RCC 7860 (cell line): Measurements from ENCODE around the gene TMEM179.
"Not testable (repeated sequence)": the region's sequence is repeated elsewhere in the genome, so short reads cannot be mapped to it uniquely, and the experiment has no call there.

ENCODE experiments used
- DNase-seq: peaks from one replicate; pipeline ENCODE4 v3.0.0-alpha.2; 2015; ENCODE audit warnings: low spot score
- FAIRE-seq: peaks from 2 replicates; lab custom pipeline; 2012; peaks lifted over from hg19 to GRCh38; lab: Jason Lieb, UNC

TMEM179 gene

DNA sequence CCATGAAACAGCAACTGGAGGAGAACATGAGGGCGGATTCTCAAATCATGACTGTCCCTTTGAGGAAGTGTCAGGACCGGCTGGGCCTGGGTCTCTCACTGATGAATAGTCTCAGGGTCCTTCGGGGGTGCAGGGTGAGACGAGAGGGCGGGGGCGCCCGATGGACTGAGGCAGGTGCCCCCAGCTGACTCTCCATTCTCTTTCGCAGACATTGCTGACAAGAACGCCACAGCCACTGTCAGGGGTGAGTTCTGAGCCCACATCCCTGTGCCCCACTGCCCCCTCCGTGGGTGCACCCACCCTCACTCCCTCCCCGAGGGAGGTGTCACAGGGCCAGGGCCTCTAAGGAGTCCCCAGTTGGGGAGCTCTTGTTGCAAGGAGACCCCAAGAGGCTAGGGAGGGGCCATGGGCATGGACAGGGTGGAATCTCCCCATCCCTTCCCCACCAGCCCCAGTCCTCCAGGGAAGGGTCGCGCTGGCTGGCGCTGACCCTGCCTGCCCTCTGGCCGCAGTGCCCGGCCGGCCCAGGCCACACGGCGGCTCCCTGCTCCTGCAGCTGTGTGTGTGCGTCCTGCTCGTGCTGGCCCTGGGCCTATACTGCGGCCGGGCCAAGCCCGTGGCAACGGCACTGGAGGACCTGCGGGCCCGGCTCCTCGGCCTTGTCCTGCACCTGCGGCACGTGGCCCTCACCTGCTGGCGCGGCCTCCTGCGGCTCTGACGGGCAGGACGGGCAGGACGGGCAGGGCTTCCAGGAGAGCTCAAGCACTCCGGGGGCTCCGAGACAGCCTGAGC, 16.3 kb downstream of the TMEM179 start:
- DNase-seq = no peak
- FAIRE-seq = no peak

DNA sequence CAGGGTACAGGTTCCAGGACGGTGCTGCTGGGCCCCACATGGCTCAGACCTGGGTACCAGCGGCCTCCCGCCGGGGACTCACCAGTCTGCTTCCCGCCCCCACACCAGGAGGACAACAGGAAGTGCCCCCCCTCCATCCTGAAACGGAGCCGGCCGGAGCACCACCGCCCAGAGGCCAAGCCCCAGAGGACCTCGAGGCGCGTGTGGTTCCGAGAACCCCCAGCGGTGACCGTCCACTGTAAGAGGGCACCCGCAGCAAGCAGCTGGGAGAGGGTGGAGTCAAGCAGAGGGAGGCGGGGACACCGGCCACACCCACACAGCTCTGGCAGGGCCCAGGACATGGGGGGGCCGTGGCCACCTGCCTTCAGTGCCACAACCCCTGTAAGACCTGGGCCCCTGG, 16.9 kb downstream of the TMEM179 start:
- DNase-seq (no peak), FAIRE-seq (no peak)

DNA sequence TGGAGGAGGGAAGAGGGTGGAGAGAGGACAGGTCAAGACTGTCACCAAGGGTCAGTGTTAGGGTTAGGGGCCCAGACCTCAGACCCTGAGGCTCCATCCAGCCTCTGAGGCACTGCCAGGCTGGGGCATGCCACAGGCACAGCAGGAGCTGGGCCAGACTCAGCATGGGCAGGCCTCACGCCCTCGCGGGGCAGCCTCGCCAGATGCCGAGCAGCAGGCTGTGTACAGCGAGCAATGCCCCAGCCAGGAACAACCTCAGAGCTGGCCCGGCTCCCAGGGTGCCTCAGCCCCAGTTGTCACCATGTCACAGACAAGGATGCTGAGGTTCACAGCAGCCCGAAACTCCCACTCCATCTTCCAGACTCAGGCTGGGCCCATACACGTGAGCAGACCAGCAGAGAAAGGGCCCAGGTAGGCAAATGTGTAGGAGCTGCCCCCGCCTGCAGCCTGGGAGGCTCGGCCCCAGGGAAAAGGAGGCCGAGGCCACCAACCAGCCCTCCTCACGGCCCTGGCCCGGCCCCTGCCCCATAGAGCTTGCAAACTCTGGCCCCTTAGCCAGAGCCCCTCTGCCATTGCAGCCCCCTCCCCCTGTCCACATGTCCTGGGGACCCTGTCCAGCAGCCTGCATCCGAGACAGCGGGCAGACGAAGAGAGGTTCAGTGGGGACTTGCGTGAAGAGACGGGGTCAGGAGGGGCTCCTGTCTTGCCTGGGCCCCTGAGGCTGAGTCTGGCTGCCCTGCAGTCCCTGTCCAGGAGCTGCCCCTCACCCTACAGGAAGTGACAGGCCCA, 17.5 kb downstream of the TMEM179 start:
- DNase-seq (no peak), FAIRE-seq (no peak)

DNA sequence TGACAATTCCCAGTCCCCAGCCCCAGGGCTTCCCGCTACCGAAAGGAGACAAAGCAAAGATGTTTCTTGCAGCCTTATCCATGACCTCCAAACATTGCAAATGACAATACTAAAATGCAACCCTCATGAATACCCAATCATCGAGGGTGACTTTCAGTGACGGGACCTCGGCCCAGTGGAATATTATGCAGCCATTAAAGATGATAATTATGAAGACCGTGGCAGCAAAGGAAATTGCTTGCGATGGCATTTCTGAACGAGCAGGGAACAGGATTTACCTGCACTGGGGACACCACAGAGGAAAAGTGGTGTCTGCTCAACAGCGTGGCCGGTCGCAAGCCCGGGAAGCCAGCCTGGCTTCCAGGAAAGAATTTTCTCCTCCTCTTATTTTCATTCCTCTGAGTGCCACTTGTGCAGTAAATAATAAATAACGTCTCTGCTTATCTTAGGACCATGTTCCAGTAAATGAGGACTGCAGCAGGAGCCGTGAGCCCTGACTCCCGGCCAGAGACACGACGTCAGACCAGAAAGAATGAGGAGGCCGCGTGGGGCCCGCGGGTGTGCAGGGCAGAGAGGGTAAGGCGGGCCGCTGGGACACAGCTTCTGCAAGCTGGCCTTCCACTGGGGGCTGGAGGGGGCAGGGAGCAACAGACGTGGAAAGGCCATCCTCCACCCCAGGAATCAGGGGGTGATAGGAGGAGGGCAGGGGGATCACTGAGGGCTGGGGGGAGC, 18.4 kb downstream of the TMEM179 start:
- no peak for FAIRE-seq

DNA sequence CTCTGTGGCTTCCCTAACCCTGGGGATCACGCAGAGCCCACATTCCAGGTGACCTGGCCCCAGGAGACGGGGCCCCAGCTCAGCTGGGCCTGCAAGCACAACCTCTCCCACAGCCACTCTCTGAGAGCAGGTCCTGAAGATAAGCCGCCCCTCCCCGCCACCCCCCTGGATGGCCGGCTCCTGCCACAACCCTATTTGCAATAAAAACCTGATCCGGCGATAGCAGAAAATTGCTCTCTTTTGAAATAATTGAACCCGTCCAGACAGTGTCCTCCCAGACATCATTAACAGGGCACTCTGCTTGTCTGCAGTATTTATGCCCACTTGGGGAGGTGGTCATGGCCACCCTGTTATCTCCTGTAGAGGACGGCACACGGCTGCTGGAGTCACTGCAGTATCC, 20.0 kb downstream of the TMEM179 start:
- FAIRE-seq (no peak), DNase-seq (no peak)

More for the DNA sequence above, 18.4 kb downstream of the TMEM179 start:
- no peak for DNase-seq

DNA sequence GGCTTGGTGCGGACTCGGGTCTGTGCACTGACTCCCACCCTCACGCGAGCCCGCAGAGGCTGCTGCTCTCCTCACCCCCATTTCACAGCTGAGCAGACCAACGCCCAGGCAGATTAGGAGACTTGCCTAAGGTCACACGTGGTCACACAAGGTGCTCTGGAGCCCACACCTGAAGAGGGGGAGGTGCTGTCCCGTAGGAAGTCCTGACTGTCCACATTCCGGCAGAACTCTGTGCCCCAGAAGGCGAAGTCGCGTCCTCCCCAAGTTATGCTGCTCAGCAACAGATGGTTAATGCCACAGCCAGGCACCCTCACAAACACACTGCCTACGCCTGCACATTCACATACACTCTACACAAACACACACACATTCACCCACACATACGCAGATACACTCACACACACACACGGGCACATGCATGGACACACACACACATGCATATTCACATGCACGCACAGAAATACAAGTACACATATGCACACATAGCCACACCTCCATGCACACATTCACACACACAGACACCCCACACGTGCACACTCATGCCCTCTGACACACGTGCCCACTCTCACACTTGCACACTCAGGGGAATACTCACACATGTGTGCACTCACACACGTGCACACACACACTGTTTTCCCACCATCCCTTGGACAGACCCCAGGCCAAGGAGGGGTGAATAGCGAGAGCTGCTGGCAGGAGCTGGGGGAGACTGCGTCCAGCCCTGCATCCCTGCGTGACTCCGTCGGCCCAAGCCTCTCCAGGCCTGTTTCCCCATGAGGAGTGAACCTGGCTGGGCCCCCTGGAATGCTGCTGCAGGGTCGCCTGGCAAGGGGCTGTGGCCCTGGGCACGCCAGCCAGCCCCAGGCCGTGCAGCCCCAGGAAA, 20.9 kb downstream of the TMEM179 start:
- DNase-seq (no peak), FAIRE-seq (no peak)

DNA sequence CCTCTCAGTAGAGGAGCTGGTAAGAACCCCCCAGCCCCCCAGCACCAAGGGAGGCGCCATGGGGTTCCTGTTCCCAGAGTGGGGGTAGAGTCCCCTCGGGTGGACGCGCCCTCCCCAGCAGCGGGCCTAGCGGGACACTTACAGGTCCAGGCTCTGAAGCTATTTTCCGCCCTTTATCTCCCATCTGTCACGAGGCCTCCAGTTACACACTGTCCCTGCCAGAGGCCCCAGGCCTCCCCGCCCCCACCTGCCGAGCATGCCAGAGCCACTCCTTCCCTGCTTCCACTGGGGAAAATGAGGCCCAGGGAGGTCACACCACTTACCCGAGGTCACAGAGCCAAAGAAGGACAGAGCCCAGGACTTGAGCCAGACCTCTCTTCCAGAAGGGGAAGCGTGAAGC, 21.9 kb downstream of the TMEM179 start:
- FAIRE-seq (no peak), DNase-seq (no peak)

DNA sequence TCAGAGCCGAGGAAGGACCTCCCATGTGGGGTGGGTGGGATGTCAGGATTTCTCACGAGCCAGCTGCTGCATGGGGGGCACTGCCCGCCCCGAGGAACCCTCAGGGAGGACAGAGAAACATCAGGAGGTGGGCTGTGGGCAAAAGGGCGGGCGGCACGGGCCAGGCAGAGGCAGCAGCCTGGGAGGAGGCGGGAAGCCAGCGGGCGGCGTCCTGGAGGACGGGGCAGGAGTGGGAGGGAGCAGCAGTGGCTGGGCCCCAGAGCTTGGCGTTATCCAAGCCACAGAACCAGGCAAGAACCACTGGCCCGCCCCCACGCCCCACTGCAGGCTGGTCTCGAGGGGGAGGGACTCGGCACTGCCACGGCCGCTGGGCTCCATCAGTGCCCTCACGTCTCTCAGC, 22.6 kb downstream of the TMEM179 start:
- FAIRE-seq (no peak), DNase-seq (no peak)

DNA sequence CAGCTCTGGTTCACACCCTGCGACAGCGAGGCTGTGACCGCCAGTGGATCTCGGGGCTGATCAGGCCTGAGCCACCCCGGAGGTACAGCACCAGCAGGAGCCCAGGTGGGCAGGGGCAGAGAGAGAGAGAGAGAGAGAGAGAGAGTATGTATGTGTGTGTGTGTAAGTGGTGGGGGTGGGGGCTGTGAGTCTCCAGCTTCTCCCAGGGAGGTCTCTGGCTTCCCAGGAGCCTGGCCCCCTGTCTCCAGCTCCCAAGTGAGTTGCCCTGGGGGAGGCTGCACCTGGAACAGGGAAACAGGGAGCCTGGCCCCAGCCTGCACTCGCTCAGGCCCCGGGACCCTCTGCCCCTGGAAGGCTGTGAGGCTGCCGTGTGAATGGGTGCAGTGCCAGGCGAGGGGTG, 23.1 kb downstream of the TMEM179 start:
- FAIRE-seq (no peak), DNase-seq (no peak)

DNA sequence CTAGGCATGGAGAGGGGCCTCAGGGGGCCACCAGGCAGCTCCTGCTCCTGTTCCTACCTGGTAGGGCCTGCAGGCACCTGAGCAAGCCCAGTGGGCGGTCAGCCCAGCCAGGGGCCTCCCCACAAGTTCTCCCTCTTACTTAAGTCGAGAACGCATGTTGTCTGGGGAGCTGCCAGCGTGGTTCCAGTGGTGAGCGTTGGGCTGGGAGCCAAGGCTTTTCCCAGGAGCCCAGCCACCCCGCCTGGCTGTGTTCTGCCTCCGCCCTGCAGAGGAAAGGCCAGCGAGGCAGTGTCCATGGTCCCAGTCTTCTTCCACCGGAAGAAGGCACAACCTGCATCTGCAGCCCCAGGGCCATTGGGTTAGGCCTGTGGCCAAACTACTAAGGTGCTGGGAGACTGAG, 23.6 kb downstream of the TMEM179 start:
- FAIRE-seq = no peak
- DNase-seq = no peak

DNA sequence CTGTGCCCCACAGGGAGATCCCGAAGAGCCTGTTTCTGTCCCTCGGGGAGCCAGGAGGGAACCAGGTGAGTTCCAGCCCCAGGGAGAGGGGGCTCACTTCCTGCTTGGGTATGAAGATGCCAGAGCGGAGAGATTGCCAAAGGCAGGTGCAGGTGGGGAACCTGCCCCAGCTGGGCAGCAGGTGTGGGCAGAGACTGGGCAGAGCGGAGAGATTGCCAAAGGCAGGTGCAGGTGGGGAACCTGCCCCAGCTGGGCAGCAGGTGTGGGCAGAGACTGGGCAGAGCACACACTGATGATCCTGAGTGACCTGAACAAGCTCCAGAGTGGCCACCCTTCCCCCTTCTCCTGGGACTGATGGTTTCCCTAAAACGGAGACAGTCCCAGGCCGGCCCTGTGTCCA, 24.6 kb downstream of the TMEM179 start:
- not testable (repeated sequence) for FAIRE-seq, DNase-seq

DNA sequence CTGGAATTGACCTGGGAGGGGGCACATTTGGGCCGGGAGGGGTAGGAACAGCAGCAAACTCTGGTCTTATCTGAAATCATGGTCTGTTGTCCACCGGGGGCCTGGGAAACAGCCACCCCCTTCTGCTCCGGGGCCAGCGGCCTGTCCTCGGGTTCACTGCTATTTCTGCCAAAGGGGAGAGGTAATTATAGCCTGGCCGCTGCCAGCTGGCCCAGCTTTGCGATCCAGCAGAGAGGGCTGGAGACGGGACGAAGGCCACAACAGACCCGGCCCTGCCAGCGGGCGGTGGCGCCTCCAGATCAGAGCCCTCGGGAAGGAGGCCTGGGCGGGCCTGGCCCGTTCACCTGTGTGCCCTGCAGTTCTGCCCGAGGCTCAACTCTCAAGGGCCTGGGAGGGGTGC, 25.1 kb downstream of the TMEM179 start, which contains the start of gene C14orf180:
C14orf180 (plus strand) TSS at position 258 of the 400 bp plus-strand sequence. CDS start 6,667 bp downstream, outside the sequence.
- FAIRE-seq = no peak
- DNase-seq = no peak

DNA sequence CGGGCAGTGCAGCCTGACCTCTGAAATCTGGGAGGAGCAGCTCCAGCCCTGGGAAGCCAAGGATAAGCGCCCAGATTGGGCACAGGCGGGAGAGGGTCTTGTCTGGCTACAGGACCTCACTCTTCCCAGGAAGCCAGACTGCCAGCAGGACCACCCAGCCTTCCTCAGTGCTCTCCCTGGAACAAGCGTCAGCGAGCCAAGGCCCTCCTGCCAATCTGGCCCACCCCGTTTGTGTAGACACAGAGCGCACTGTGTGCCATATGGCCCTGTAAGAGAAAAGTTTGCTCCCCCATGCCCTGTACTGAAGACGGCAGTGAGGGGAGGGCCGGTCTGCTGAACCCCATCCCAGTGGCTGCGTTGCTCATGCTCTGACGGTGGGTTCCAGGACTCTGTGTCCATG, 26.3 kb downstream of the TMEM179 start:
- DNase-seq = no peak
- no peak for FAIRE-seq

DNA sequence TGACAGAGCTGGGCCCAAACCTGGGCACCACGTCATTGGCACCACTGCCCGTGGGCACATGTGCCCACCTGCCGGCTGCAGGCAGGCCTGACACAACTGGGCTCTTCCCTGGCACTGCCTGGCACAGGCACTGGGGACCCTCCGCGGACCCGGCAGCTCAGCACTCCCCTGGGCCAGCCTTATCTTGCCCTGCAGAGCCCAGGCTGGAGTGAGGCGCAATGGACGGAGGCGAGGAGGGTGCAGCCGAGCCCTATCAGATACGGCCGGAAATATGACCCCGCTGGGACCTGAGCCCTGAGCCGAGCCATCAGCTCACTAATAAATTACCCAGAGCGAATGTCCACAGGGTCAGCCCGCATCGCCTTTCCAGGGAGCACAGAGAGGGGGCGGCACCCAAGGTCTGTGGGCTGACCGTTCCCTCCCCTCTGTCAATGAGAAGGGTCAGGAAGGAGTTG, 26.7 kb downstream of the TMEM179 start:
- FAIRE-seq (no peak), DNase-seq (no peak)

DNA sequence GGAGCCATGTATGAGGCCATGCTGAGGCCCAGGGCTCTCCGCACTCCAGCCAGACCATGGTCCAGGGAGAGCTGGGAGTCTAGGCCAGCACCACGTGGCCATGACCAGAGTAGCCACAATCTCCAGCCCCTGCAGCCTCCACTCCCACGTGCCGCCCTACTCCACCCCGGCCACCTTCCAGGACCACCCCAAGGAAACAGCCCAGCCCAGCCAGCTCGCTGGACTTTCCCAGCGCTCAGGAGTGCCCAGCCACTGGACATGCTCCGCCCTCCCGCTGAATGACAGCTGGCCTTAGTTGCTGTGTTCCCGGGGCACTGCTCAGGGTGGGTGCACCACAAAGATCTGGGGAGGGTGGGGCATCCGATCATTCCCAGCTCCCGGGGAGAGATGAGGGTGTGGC, 27.1 kb downstream of the TMEM179 start:
- FAIRE-seq (no peak), DNase-seq (no peak)

DNA sequence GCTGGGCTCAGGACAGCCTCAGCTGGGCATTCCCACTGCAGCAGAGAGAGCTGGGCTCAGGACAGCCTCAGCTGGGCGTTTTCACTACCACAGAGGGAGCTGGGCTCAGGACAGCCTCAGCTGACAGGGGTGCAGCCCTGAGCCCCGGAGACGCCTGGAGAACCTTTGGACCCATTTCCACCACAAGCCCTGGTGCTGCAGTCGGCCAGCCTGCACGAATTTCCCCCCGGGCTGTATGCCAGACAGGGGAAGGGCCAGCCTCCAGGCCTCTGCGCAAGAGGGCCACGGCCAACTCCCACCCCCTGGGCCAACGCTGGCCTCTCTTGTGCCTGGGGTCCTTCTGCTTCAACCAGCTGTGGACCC, 27.6 kb downstream of the TMEM179 start:
- FAIRE-seq = no peak
- no peak for DNase-seq

DNA sequence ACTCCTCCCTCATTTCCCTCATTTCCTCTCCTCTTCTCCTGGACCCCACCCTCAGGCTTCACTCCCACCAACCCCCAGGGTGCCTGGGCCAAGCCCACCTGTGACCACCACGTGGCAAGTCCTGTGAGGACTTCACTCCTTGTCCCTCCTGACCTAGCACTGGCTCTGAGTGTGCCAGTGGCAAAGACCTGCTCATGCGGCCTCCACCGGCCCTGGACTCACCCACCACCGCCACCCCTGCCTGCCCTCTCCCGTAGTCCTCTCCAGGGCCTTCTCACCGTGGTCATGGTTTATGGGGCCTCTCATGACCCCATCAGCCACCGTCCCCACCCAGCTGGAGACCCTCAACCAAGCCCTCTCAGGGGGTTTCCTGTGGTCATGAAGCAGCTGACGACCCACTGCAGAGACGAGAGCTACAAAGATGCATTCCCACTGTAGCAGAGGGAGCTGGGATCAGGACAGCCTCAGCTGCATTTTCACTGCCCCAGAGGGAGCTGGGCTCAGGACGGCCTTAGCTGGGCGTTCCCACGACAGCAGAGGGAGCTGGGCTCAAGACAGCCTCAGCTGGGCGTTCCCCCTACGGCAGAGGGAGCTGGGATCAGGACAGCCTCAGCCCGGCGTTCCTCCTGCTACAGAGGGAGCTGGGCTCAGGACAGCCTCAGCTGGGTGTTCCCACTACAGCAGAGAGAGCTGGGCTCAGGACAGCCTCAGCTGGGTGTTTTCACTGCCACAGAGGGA, 28.2 kb downstream of the TMEM179 start:
- FAIRE-seq (no peak), DNase-seq (no peak)

DNA sequence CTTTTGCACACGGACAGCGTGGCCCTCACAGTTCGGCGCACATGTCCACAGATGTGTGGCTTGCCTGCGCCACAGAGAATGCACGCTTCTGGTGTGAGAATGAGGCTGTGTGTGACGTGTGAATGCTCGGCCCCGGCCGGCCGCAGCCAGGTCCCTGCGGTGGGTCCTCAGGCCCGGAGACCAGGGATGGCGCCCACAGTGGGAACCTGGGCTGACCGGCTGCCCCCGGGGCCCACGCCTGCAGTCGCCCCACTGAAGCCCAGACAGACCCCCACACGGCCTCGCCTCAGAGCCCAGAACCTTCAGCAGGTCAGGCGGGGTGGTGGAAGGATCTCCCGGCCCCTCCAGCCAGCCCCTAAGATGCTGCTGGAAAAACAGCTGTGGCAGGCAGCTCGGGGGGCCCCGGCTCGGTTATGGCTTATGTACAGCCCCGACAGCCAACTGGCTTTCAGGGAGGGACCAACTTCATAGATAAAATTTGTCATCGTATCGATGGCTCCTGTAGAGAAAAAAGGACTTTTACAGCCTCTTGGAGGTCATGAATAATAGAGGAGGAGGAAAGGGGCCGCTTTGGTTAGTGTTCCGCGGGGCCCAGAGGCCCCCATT, 29.5 kb downstream of the TMEM179 start:
- FAIRE-seq = no peak
- no peak for DNase-seq

DNA sequence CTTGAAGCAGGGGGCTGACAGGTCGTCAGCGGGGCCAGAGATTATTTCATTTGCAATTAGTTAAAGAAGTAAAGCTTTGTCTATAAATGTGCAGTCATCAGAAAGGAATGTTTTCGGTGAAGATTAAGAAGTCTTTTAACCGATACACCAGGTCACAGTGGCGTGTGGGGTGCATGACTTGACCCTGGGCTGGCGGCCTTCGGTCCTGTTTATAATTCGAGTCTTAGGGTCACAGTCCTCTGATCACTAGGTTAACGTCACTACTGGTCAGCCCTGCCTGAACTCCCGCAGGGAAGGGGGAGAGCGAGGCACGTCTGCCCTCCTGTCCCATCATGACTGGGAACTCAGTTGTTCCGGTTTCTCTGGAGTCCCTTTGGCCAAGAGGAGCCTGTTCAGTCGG, 30.0 kb downstream of the TMEM179 start:
- no peak for FAIRE-seq
- DNase-seq = no peak
